Ishikawa (cell line): ENCODE measurements around the gene SLC36A1.

Source experiments
- CEBPB ChIP-seq: IDR thresholded peaks from 2 replicates; pipeline ENCODE4 v1.6.1; 2012
- CREB1 ChIP-seq: IDR thresholded peaks from 2 replicates; pipeline ENCODE4 v1.6.1; 2012; ENCODE audit warnings: low read depth
- EGR1 ChIP-seq: IDR thresholded peaks from 2 replicates; pipeline ENCODE4 v1.6.1; 2012
- EP300 ChIP-seq: IDR thresholded peaks from 2 replicates; pipeline ENCODE4 v1.6.1; 2012; ENCODE audit warnings: borderline replicate concordance
- FOXM1 ChIP-seq: IDR thresholded peaks from 2 replicates; pipeline ENCODE4 v1.6.1; 2012; ENCODE audit warnings: low read depth, borderline replicate concordance
- MAX ChIP-seq: IDR thresholded peaks from 2 replicates; pipeline ENCODE4 v1.6.1; 2012
- RAD21 ChIP-seq: IDR thresholded peaks from 2 replicates; pipeline ENCODE4 v1.6.1; 2012; ENCODE audit warnings: low read depth
- TAF1 ChIP-seq: IDR thresholded peaks from 2 replicates; pipeline ENCODE4 v1.6.1; 2012; ENCODE audit warnings: low read depth, mild to moderate bottlenecking
- TEAD4 ChIP-seq: IDR thresholded peaks from 2 replicates; pipeline ENCODE4 v1.6.1; 2012
- USF1 ChIP-seq: IDR thresholded peaks from 2 replicates; pipeline ENCODE4 v1.6.1; 2012
- YY1 ChIP-seq: IDR thresholded peaks from 2 replicates; pipeline ENCODE4 v1.6.1; 2012; ENCODE audit warnings: low read depth

GRCh38 chr5:151449297-151449696 is 1.9 kb downstream of the SLC36A1 start:
- TF ChIP-seq EGR1 (no peak), MAX (no peak), RAD21 (no peak), TAF1 (no peak), YY1 (no peak), EP300 (no peak), CEBPB (no peak), USF1 (no peak), FOXM1 (no peak), CREB1 (no peak), TEAD4 (no peak)
